GM19455 (cell line): Measurements from ENCODE around the gene IGSF3.
"Not testable (repeated sequence)": the region's sequence is repeated elsewhere in the genome, so short reads cannot be mapped to it uniquely, and the experiment has no call there.

Experiments
- ATAC-seq: cut with Tn5 transposase; IDR thresholded peaks from one replicate; pipeline ENCODE4 v1.9.1; 2021; ENCODE audit not compliant: unreplicated experiment

The IGSF3 gene

GRCh38 chr1:116631996-116632925, 35.3 kb downstream of the IGSF3 start:
- not testable (repeated sequence) for ATAC-seq

GRCh38 chr1:116631554-116631953, 36.0 kb downstream of the IGSF3 start:
- ATAC-seq: not testable (repeated sequence)

GRCh38 chr1:116630057-116630456, 37.5 kb downstream of the IGSF3 start:
- ATAC-seq: not testable (repeated sequence)

GRCh38 chr1:116629441-116629840, 38.1 kb downstream of the IGSF3 start:
- not testable (repeated sequence) for ATAC-seq

- ATAC-seq: no peak
These were observed 39.1 kb downstream of the IGSF3 start for GRCh38 chr1:116628448-116628847.

GRCh38 chr1:116627357-116627756, 40.2 kb downstream of the IGSF3 start:
- not testable (repeated sequence) for ATAC-seq

GRCh38 chr1:116626915-116627314, 40.6 kb downstream of the IGSF3 start:
- not testable (repeated sequence) for ATAC-seq

- ATAC-seq: not testable (repeated sequence)
These were observed 42.4 kb downstream of the IGSF3 start for GRCh38 chr1:116625155-116625554.

- ATAC-seq: no peak
These were observed 43.5 kb downstream of the IGSF3 start for GRCh38 chr1:116624040-116624439.

GRCh38 chr1:116622496-116622895, 45.0 kb downstream of the IGSF3 start:
- not testable (repeated sequence) for ATAC-seq

GRCh38 chr1:116621756-116622155, 45.8 kb downstream of the IGSF3 start:
- not testable (repeated sequence) for ATAC-seq

GRCh38 chr1:116620392-116620791, 47.1 kb downstream of the IGSF3 start:
- ATAC-seq: not testable (repeated sequence)

GRCh38 chr1:116619106-116619505, 48.4 kb downstream of the IGSF3 start:
- ATAC-seq: not testable (repeated sequence)

GRCh38 chr1:116617808-116618207, 49.7 kb downstream of the IGSF3 start:
- ATAC-seq: not testable (repeated sequence)

GRCh38 chr1:116613825-116614224, 53.7 kb downstream of the IGSF3 start:
- not testable (repeated sequence) for ATAC-seq

GRCh38 chr1:116609801-116610371, 57.6 kb downstream of the IGSF3 start:
- not testable (repeated sequence) for ATAC-seq

GRCh38 chr1:116608841-116609240, 58.7 kb downstream of the IGSF3 start:
- not testable (repeated sequence) for ATAC-seq

GRCh38 chr1:116608151-116608550, 59.4 kb downstream of the IGSF3 start:
- not testable (repeated sequence) for ATAC-seq

GRCh38 chr1:116607463-116607862, 60.1 kb downstream of the IGSF3 start:
- ATAC-seq: not testable (repeated sequence)

- not testable (repeated sequence) for ATAC-seq
These were observed 61.5 kb downstream of the IGSF3 start for GRCh38 chr1:116606067-116606466.

GRCh38 chr1:116605315-116605714, 62.2 kb downstream of the IGSF3 start:
- ATAC-seq: no peak

GRCh38 chr1:116604408-116604807, 63.1 kb downstream of the IGSF3 start:
- ATAC-seq: not testable (repeated sequence)
